Pancreas (tissue), 10 donors: ENCODE data around the gene SORCS2. TPM values are rescaled to one million over a fixed set of nuclear protein-coding genes. Genes with fewer than 3 reads are reported as not detected.
A peak's percentile ranks its signal among the peaks of the same experiment; 100 is the strongest.

Source experiments
- ATAC-seq, 4 donors: fragments of 200-7000 bp; cut with Tn5 transposase; one replicate each; pipeline versions ENCODE4 v1.8.0 to v1.9.1; 2020; ENCODE audit warnings: mild to moderate bottlenecking in 4 of 4, moderate library complexity in 4 of 4
- DNase-seq, 6 donors: peaks; one replicate each; pipeline ENCODE4 v3.0.0-alpha.2; 2020
- FAIRE-seq: peaks from 2 replicates; lab custom pipeline; 2012; peaks lifted over from hg19 to GRCh38; lab: Jason Lieb, UNC
- H3K27ac ChIP-seq, 4 donors: fragments of 200-600 bp; sonication (generic); 1 replicate in 3 of 4; 2 replicates in 1 of 4; pipeline versions ENCODE4 v1.5.0 to v1.8.0; 2020
- H3K27me3 ChIP-seq, 4 donors: fragments of 200-600 bp; one replicate each; pipeline ENCODE4 v1.8.0; 2021
- H3K36me3 ChIP-seq, 3 donors: fragments of 200-600 bp; sonication (generic) in 1 of 3; one replicate each; pipeline versions ENCODE4 v1.5.0 to v1.8.0; 2020 to 2021
- H3K4me1 ChIP-seq, 3 donors: fragments of 200-600 bp; one replicate each; pipeline ENCODE4 v1.8.0; 2021
- H3K4me3 ChIP-seq, 4 donors: fragments of 200-600 bp; sonication (generic) in 2 of 4; one replicate each; pipeline versions ENCODE4 v1.5.0 to v1.8.0; 2020 to 2021
- H3K9me3 ChIP-seq, 4 donors: fragments of 200-600 bp; one replicate each; pipeline ENCODE4 v1.8.0; 2021
- WGBS, 2 donors: extraction: QIAGEN DNeasy Blood & Tissue Kit; methylation state at CpG; one replicate each; pipeline ENCODE4 v1.1.7; 2013; 5-methylcytosine and 5-hydroxymethylcytosine counted together
- intact Hi-C, 3 donors: fragments of 100-400 bp; cut with DNase I; formaldehyde crosslinking; loops; one replicate each; pipeline versions ENCODE4 v1.11.1 to v1.14.2; 2022
- polyA plus RNA-seq, 2 donors: library from polyadenylated mRNA; stranded (reverse); fragments of 200-250 nt; gene quantifications; one replicate each; pipeline ENCODE4 v1.2.3, GENCODE V29; 2013
- total RNA-seq, 6 donors: library from RNA; stranded (reverse); fragmentation: NEBNext Ultra II Directional in 4 of 6; extraction: Animal tissue kit (Norgen Biotek cat#: 25700) in 4 of 6; gene quantifications; one replicate each; pipeline versions ENCODE4 v1.2.1 to v1.2.4, GENCODE V29; 2021 to 2023
- TF ChIP-seq, protein P1 (sequence below), 4 donors: fragments of 200-600 bp; sonication (generic) in 3 of 4; IDR thresholded peaks; one replicate each; pipeline versions ENCODE4 v1.5.0 to v1.8.0; 2021; ENCODE audit warnings: antibody characterized with exemption in 4 of 4
- donor health status: healthy with polysubstance abuse.
- donor health status: DM: no; HTN: no; CAD: no; lungs with moderate emphysema.
- donor health status: DM: no; HTN: no; CAD: no.
- donor health status: control.
- donor health status: control.
- donor health status: Bipolar disorder and iron deficiency.
- donor health status: DM: yes; HTN: yes; CAD: no.
- donor health status: DM: no; HTN: no; CAD: no.
- donor health status: DM: no; HTN: no; CAD: no.
- donor health status: DM: yes; HTN: yes; CAD: no.

Gene SORCS2
- total and polyA plus RNA-seq, 8 donors, result 0.14 to 1.7 (median 0.42) TPM

GRCh38 chr4:7485096-7485495, 292.8 kb downstream of the SORCS2 start:
- Histone ChIP-seq H3K4me3 (no peak overlapping the region), H3K4me1 (no peaks in the 10 kb centered on the region), H3K27ac (no peak overlapping the region), H3K36me3 (no peaks in the 10 kb centered on the region), H3K27me3 (no peaks in the 10 kb centered on the region), H3K9me3 (no peaks in the 10 kb centered on the region)
- TF ChIP-seq, protein P1, sequence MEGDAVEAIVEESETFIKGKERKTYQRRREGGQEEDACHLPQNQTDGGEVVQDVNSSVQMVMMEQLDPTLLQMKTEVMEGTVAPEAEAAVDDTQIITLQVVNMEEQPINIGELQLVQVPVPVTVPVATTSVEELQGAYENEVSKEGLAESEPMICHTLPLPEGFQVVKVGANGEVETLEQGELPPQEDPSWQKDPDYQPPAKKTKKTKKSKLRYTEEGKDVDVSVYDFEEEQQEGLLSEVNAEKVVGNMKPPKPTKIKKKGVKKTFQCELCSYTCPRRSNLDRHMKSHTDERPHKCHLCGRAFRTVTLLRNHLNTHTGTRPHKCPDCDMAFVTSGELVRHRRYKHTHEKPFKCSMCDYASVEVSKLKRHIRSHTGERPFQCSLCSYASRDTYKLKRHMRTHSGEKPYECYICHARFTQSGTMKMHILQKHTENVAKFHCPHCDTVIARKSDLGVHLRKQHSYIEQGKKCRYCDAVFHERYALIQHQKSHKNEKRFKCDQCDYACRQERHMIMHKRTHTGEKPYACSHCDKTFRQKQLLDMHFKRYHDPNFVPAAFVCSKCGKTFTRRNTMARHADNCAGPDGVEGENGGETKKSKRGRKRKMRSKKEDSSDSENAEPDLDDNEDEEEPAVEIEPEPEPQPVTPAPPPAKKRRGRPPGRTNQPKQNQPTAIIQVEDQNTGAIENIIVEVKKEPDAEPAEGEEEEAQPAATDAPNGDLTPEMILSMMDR (IDR thresholded peaks at IDR 0.05), result no peak
- ATAC-seq (no peak), DNase-seq (peak in 1 of 6 donors; percentile 46), FAIRE-seq (no peak)
- intact Hi-C loops, result no loop called here
- 46 to 58% methylated on average over 7 of the region's 7 CpGs for WGBS, 2 donors

DNA sequence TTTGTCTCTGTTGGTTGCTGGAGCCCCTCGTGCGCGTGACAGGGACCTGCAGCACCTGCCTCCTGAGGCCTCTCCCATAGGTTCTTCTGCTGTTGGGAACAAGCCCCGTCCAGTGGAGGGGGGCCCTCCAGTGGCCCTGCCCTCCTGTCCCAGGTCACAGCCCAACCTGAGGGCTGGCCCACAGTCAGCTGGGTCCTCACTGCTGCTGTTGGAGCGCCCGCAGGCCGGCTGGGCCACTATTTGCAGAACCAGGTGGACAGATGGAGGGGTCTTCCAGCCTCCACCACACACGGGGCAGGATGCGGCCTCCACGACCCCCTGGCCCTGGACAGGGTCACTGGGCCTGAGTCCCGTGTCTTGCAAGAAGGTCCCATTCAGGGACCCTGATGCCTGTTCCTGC, 293.8 kb downstream of the SORCS2 start:
- DNase-seq, result peak in 1 of 6 donors; percentile 55

DNA sequence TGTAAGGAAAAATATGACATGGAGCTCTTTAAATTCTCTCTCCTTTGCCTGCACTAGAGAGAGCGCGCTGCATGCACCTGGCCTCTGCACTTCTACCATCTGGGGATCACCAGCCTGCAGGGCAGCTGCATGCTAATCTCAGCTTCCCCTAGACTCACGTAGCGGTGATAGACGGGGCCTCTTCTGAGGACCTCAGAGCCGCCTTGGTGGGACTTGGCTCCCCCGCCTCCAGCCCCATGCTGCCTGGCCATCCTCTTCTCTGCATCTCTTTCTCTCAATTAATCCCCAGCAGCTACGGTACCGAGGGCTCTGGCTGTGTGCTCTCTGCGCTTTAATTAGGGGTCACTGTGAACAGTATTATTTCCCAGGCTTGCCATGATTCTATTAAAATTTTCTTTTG, 295.2 kb downstream of the SORCS2 start:
- ATAC-seq, result no peak
- DNase-seq, result no peak
- H3K4me1 ChIP-seq, result no peaks in the 10 kb centered on the region
- H3K9me3 ChIP-seq, result no peaks in the 10 kb centered on the region
- no peak for FAIRE-seq
- no peak overlapping the region for H3K27ac ChIP-seq
- intact Hi-C loops, result no loop called here
- 52 to 57% methylated on average over 10 of the region's 10 CpGs for WGBS, 2 donors
- H3K36me3 ChIP-seq, result no peaks in the 10 kb centered on the region
- no peak overlapping the region for H3K4me3 ChIP-seq
- no peaks in the 10 kb centered on the region for H3K27me3 ChIP-seq
- TF ChIP-seq, protein P1 (IDR thresholded peaks at IDR 0.05), result no peak

More for the DNA sequence above, 293.8 kb downstream of the SORCS2 start:
- 60 to 67% methylated on average over 10 to 11 of the region's 11 CpGs for WGBS, 2 donors
- intact Hi-C loops, result no loop called here
- Histone ChIP-seq H3K4me3 (no peak overlapping the region), H3K27ac (no peak overlapping the region), H3K9me3 (no peaks in the 10 kb centered on the region), H3K36me3 (no peaks in the 10 kb centered on the region), H3K27me3 (no peaks in the 10 kb centered on the region), H3K4me1 (no peaks in the 10 kb centered on the region)
- no peak for FAIRE-seq
- ATAC-seq, result no peak
- TF ChIP-seq, protein P1 (IDR thresholded peaks at IDR 0.05), result no peak

- H3K9me3 ChIP-seq, result no peaks in the 10 kb centered on the region
- H3K4me3 ChIP-seq, result no peak overlapping the region
- ATAC-seq (no peak), FAIRE-seq (no peak), DNase-seq (no peak)
- TF ChIP-seq, protein P1 (IDR thresholded peaks at IDR 0.05), result no peak
- H3K27me3 ChIP-seq, result no peaks in the 10 kb centered on the region
- no peak overlapping the region for H3K27ac ChIP-seq
- 54 to 61% methylated on average over 15 of the region's 15 CpGs for WGBS, 2 donors
- intact Hi-C loops, result no loop called here
- no peaks in the 10 kb centered on the region for H3K4me1 ChIP-seq
- no peaks in the 10 kb centered on the region for H3K36me3 ChIP-seq
Measured at GRCh38 chr4:7487998-7488671, 295.8 kb downstream of the SORCS2 start.

- WGBS, 2 donors, result 83 to 87% methylated on average over 6 of the region's 6 CpGs
- Histone ChIP-seq H3K27me3 (no peaks in the 10 kb centered on the region), H3K4me3 (no peak overlapping the region), H3K36me3 (no peaks in the 10 kb centered on the region), H3K27ac (no peak overlapping the region), H3K9me3 (no peaks in the 10 kb centered on the region), H3K4me1 (no peaks in the 10 kb centered on the region)
- FAIRE-seq (no peak), ATAC-seq (no peak), DNase-seq (peak in 1 of 6 donors; percentile 25)
- intact Hi-C loops, result no loop called here
- TF ChIP-seq, protein P1 (IDR thresholded peaks at IDR 0.05), result no peak
Measured at GRCh38 chr4:7491915-7492314, 299.6 kb downstream of the SORCS2 start.
